OCI-LY3 (cell line): Measurements from ENCODE around the gene IPO7.

Experiments
- CTCF ChIP-seq: fragments of 200-600, 300-600 bp; sonication (generic); IDR thresholded peaks from 2 replicates; pipeline ENCODE4 v1.5.1; 2014; ENCODE audit warnings: antibody characterized with exemption, low read length, low read depth
- EZH2phosphoT487 ChIP-seq: fragments of 200-600 bp; shearing (Covaris generic); IDR thresholded peaks from 2 replicates; pipeline ENCODE4 v1.6.1; 2018; ENCODE audit warnings: antibody characterized with exemption, mixed run types, low read depth

GRCh38 chr11:9438611-9439010 is 54.2 kb downstream of the IPO7 start:
- TF ChIP-seq CTCF: no peak
- TF ChIP-seq EZH2phosphoT487: no peak
